Naive thymus-derived CD4-positive, alpha-beta T cell (primary cell): ENCODE results near the gene EMX1. TPM values are rescaled to one million over a fixed set of nuclear protein-coding genes. Genes with fewer than 3 reads are reported as not detected.
"Not testable (repeated sequence)": the region's sequence is repeated elsewhere in the genome, so short reads cannot be mapped to it uniquely, and the experiment has no call there.

Source experiments
- ATAC-seq: fragments of 150-1000 bp; cut with Tn5 transposase; 2 replicates; pipeline ENCODE4 v1.10.0; 2021; ENCODE audit warnings: mild to moderate bottlenecking, moderate library complexity
- CTCF ChIA-PET: fragments of 350-600 bp; sonication (Branson Sonifier 250); formaldehyde crosslinking; loops from one replicate; lab custom pipeline; 2021; ENCODE audit warnings: antibody characterized with exemption; lab: Charles Lee
- POLR2A ChIA-PET: fragments of 350-600 bp; sonication (Branson Sonifier 250); formaldehyde crosslinking; loops from one replicate; lab custom pipeline; 2021; ENCODE audit warnings: antibody characterized with exemption, inconsistent platforms; lab: Charles Lee
- DNase-seq, 9 donors: peaks; one replicate each; pipeline versions ENCODE4 v3.0.0 to v3.0.0-alpha.2; 2020 to 2022; ENCODE audit warnings: mixed read lengths in 1 of 9
- H3K27ac ChIP-seq: one replicate; pipeline ENCODE4 v1.7.0; 2013; ENCODE audit warnings: mild to moderate bottlenecking, low read depth, low read length, moderate library complexity
- H3K27me3 ChIP-seq, 2 donors: one replicate each; pipeline ENCODE4 v1.7.0; 2013; ENCODE audit warnings: low read length in 2 of 2, mild to moderate bottlenecking in 2 of 2, moderate library complexity in 2 of 2; ENCODE audit not compliant: control insufficient read depth in 2 of 2, insufficient read depth in 2 of 2
- H3K36me3 ChIP-seq, 3 experiments: 1 replicate in 2 of 3; 2 replicates in 1 of 3; pipeline ENCODE4 v1.7.0; 2013; ENCODE audit warnings: low read length in 3 of 3, mild to moderate bottlenecking in 3 of 3, moderate library complexity in 1 of 3; ENCODE audit not compliant: insufficient read depth in 3 of 3, control insufficient read depth in 2 of 3
- H3K4me1 ChIP-seq, 2 donors: one replicate each; pipeline ENCODE4 v1.7.0; 2013; ENCODE audit warnings: low read length in 2 of 2, mild to moderate bottlenecking in 2 of 2, moderate library complexity in 1 of 2; ENCODE audit not compliant: control insufficient read depth in 2 of 2, insufficient read depth in 2 of 2
- H3K4me3 ChIP-seq: 2 replicates; pipeline ENCODE4 v1.7.0; 2013; ENCODE audit warnings: mild to moderate bottlenecking, low read length
- H3K9me3 ChIP-seq, 3 experiments: 1 replicate in 2 of 3; 2 replicates in 1 of 3; pipeline ENCODE4 v1.7.0; 2013; ENCODE audit warnings: low read length in 3 of 3; ENCODE audit not compliant: control insufficient read depth in 2 of 3
- H3K27ac Mint-ChIP-seq, 9 donors: one replicate each; pipeline ENCODE4 v1.8.0; 2020 to 2022; ENCODE audit warnings: mixed read lengths in 9 of 9, mild to moderate bottlenecking in 8 of 9, moderate library complexity in 5 of 9, inconsistent platforms in 2 of 9
- H3K27me3 Mint-ChIP-seq, 5 donors: one replicate each; pipeline ENCODE4 v1.8.0; 2021 to 2022; ENCODE audit warnings: mixed read lengths in 5 of 5, mild to moderate bottlenecking in 1 of 5
- H3K36me3 Mint-ChIP-seq, 5 donors: one replicate each; pipeline ENCODE4 v1.8.0; 2020 to 2022; ENCODE audit warnings: mixed read lengths in 5 of 5, mild to moderate bottlenecking in 3 of 5, inconsistent platforms in 1 of 5
- H3K4me1 Mint-ChIP-seq, 7 donors: one replicate each; pipeline ENCODE4 v1.8.0; 2020 to 2022; ENCODE audit warnings: mixed read lengths in 7 of 7, mild to moderate bottlenecking in 3 of 7, inconsistent platforms in 1 of 7
- H3K4me3 Mint-ChIP-seq, 10 donors: one replicate each; pipeline ENCODE4 v1.8.0; 2020 to 2022; ENCODE audit warnings: mild to moderate bottlenecking in 10 of 10, mixed read lengths in 10 of 10, moderate library complexity in 6 of 10, inconsistent platforms in 2 of 10
- H3K9me3 Mint-ChIP-seq, 11 donors: one replicate each; pipeline ENCODE4 v1.8.0; 2020 to 2022; ENCODE audit warnings: mixed read lengths in 11 of 11, mild to moderate bottlenecking in 4 of 11, inconsistent platforms in 1 of 11, moderate library complexity in 1 of 11
- intact Hi-C, 2 donors: fragments of 100-400 bp; cut with micrococcal nuclease; formaldehyde crosslinking; loops; one replicate each; pipeline ENCODE4 v1.15.1; 2023
- polyA plus RNA-seq, 2 donors: library from polyadenylated mRNA; unstranded; fragments of 300-500 nt; fragmentation: Illumina TruSeq; gene quantifications; one replicate each; pipeline ENCODE4 v1.2.3, GENCODE V29; 2021
- total RNA-seq, 6 experiments: library from RNA in 5 of 6; stranded (reverse) in 5 of 6; gene quantifications; 1 replicate in 5 of 6; 2 replicates in 1 of 6; pipeline ENCODE4 v1.2.3 and lab custom pipeline; 2021 to 2026

EMX1 gene
- total and polyA plus RNA-seq, 7 experiments from 2014 or later = not detected

DNA sequence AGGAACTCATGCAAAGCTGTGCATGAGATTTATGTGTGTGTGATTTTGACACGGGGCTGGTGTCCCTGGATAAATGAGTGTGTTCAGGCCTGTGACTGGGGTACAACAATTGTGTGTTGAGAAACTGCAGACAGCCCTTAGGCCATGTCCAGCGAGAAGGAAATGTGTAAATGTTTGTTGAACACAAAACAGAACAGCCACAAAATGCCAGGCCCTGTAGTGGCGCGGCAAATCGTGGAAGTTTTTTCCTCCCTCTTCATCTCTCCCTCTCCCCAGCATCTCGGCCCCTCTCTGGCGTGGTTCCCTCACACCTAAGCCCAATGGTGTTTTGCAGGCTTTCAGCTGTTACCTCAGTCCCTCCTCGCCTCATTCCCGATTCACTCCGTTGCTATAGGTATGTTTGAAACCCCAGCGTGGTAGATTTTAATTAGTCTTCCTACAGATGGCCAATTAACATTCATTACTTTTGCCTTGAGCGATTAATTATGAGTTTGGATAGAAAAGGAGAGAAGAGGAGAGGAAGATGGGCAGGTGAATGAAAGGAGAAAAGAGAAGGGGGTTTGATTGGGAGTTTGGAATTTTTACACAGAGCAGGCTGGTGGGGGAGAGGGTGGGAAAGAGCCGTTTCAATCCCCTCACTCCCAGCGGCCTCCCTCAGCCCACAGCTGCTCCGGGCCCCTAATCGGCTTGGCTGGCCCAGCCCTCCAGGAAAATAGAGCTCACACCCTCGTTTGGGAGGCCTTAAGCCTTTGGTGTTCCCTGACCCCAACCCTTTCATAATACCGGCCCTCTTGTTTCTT is 19.3 kb upstream of the EMX1 start:
- Mint-ChIP-seq H3K4me3 (no peak overlapping the region), H3K36me3 (no peaks in the 10 kb centered on the region), H3K9me3 (peaks cover 0 to 1% (median 0%) of the 10 kb centered on the region in 11 donors), H3K27me3 (peaks cover 39 to 76% (median 59%) of the 10 kb centered on the region in 5 donors), H3K4me1 (peaks cover 0 to 7% (median 0%) of the 10 kb centered on the region in 7 donors), H3K27ac (no peak overlapping the region)
- ATAC-seq = no peak
- H3K9me3 ChIP-seq = no peaks in the 10 kb centered on the region
- H3K27me3 ChIP-seq = no peaks in the 10 kb centered on the region
- H3K36me3 ChIP-seq = no peaks in the 10 kb centered on the region
- intact Hi-C loops = no loop called here
- no peak overlapping the region for H3K27ac ChIP-seq
- no peak for DNase-seq
- ChIA-PET CTCF (interaction anchor here (0.8 to 1.1 kb wide), 2 partner anchors 279 to 284 kb away, joined by 3 read pairs; no protein-coding TSS in a partner anchor), POLR2A (no interaction called here)
- no peaks in the 10 kb centered on the region for H3K4me1 ChIP-seq
- no peak overlapping the region for H3K4me3 ChIP-seq

DNA sequence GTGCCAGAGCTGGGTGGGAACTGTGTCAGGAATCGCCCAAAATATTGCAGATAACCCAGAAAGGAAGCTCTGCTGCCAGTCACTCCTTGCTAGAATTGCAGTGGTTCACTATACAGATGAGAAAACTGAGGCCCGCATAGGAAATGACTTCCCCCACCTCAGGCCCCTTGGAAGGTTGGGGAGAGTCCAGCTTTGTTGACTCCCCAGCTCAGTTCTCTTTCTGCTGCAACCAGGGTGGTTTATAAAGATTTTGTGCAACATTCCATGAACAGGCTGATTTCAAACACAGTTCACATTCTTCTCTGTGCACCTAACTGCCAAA is 18.8 kb upstream of the EMX1 start:
- intact Hi-C loops = no loop called here
- no peak overlapping the region for H3K27ac ChIP-seq
- DNase-seq = no peak
- Mint-ChIP-seq H3K9me3 (peaks cover 0 to 1% (median 0%) of the 10 kb centered on the region in 11 donors), H3K4me3 (no peak overlapping the region), H3K27ac (no peak overlapping the region), H3K27me3 (peaks cover 39 to 79% (median 65%) of the 10 kb centered on the region in 5 donors), H3K4me1 (peaks cover 0 to 7% (median 0%) of the 10 kb centered on the region in 7 donors), H3K36me3 (no peaks in the 10 kb centered on the region)
- no peaks in the 10 kb centered on the region for H3K9me3 ChIP-seq
- ATAC-seq = no peak
- H3K27me3 ChIP-seq = no peaks in the 10 kb centered on the region
- ChIA-PET POLR2A (no interaction called here), CTCF (interaction anchor here (0.8 to 1.1 kb wide), 2 partner anchors 279 to 284 kb away, joined by 3 read pairs; no protein-coding TSS in a partner anchor)
- H3K4me3 ChIP-seq = no peak overlapping the region
- H3K4me1 ChIP-seq = no peaks in the 10 kb centered on the region
- no peaks in the 10 kb centered on the region for H3K36me3 ChIP-seq

DNA sequence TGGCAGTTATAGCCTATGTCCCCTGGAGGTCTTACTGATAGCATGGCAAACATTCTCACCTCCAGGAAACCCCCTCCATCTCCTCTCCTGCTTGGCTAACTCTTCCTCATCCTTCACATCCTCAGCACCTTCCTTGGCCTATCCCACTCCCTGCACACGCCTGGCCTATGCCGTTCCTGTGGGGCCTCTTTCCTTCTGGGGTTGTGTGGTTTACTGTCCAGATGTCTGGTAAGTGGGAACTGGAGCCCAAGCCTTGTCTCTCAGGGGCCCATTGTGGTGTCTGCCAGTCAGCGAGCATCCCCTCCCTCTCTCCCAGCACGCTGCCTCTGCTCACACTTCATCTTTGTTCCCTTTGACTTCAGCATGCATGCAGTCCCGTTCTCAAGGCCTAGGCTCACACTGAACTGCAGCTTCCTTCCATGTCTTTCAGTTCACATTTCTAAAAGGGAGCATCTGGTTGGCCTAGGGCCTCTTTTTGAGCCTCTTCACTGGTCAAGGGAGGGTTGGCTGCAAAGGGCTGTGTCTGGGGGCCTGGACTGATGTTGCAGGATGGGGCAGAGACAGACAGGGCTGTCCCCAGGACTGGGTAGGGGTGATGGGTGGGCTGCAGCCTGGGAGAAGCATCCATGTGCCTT is 17.0 kb upstream of the EMX1 start:
- no peak for ATAC-seq
- Histone ChIP-seq H3K4me1 (no peaks in the 10 kb centered on the region), H3K9me3 (no peaks in the 10 kb centered on the region), H3K27ac (no peak overlapping the region), H3K27me3 (no peaks in the 10 kb centered on the region), H3K36me3 (no peaks in the 10 kb centered on the region), H3K4me3 (no peak overlapping the region)
- intact Hi-C loops = no loop called here
- ChIA-PET POLR2A (no interaction called here), CTCF (no interaction called here)
- Mint-ChIP-seq H3K4me3 (no peak overlapping the region), H3K36me3 (no peaks in the 10 kb centered on the region), H3K27ac (no peak overlapping the region), H3K9me3 (peaks cover 0 to 1% (median 0%) of the 10 kb centered on the region in 11 donors), H3K4me1 (peaks cover 0 to 6% (median 0%) of the 10 kb centered on the region in 7 donors), H3K27me3 (peaks cover 31 to 73% (median 63%) of the 10 kb centered on the region in 5 donors)
- DNase-seq = no peak

DNA sequence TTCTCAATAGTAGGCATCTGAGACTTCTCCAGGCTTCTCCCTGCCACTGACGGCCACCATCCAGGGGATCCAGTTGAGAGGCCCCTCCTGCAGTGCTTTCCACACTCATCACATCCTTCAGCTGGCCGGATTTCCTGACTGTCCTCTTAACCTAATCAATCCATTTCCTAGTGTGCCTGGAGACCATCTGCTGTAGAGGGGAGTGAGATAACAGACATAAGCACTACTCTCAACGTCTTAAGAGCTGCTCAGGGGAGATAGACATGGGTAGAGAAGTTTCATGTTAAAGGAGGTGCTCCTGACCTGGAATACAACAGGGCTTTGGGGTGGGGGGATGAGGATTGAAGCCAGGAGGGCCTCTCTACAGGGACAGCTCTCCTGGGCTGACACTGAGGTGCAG is 15.9 kb upstream of the EMX1 start:
- H3K36me3 Mint-ChIP-seq = no peaks in the 10 kb centered on the region
- H3K27me3 Mint-ChIP-seq = peaks cover 35 to 76% (median 63%) of the 10 kb centered on the region in 5 donors
- CTCF ChIA-PET = no interaction called here
- peaks cover 0 to 4% (median 0%) of the 10 kb centered on the region in 11 donors for H3K9me3 Mint-ChIP-seq
- no peak overlapping the region for H3K4me3 Mint-ChIP-seq
- H3K27me3 ChIP-seq = no peaks in the 10 kb centered on the region
- no peak overlapping the region for H3K27ac Mint-ChIP-seq
- DNase-seq (no peak), ATAC-seq (no peak)
- H3K4me1 ChIP-seq = no peaks in the 10 kb centered on the region
- no peaks in the 10 kb centered on the region for H3K36me3 ChIP-seq
- POLR2A ChIA-PET = no interaction called here
- no peak overlapping the region for H3K27ac ChIP-seq
- no peaks in the 10 kb centered on the region for H3K9me3 ChIP-seq
- no peaks in the 10 kb centered on the region for H3K4me1 Mint-ChIP-seq
- H3K4me3 ChIP-seq = no peak overlapping the region
- intact Hi-C loops = no loop called here

GRCh38 chr2:72907369-72907768 is 9.9 kb upstream of the EMX1 start:
- H3K4me1 ChIP-seq, ATAC-seq, H3K27ac Mint-ChIP-seq, POLR2A ChIA-PET, H3K27me3 ChIP-seq, CTCF ChIA-PET, H3K27ac ChIP-seq, H3K36me3 ChIP-seq, H3K9me3 Mint-ChIP-seq, H3K4me3 Mint-ChIP-seq, H3K36me3 Mint-ChIP-seq, H3K4me1 Mint-ChIP-seq, DNase-seq, H3K4me3 ChIP-seq, intact Hi-C loops, H3K9me3 ChIP-seq: not testable (repeated sequence)
- peaks cover 59 to 86% (median 64%) of the 10 kb centered on the region in 5 donors for H3K27me3 Mint-ChIP-seq

- no peak overlapping the region for H3K4me3 Mint-ChIP-seq
- ATAC-seq (no peak), DNase-seq (no peak)
- Histone ChIP-seq H3K4me1 (no peaks in the 10 kb centered on the region), H3K36me3 (no peaks in the 10 kb centered on the region), H3K4me3 (no peak overlapping the region), H3K27ac (no peak overlapping the region), H3K9me3 (no peaks in the 10 kb centered on the region), H3K27me3 (peaks cover 7 to 10% of the 10 kb centered on the region in 2 donors)
- H3K27me3 Mint-ChIP-seq = peaks cover 65 to 83% (median 74%) of the 10 kb centered on the region in 5 donors
- intact Hi-C loops = no loop called here
- POLR2A ChIA-PET = no interaction called here
- H3K36me3 Mint-ChIP-seq = peaks cover 0 to 5% (median 0%) of the 10 kb centered on the region in 5 donors
- no peak overlapping the region for H3K27ac Mint-ChIP-seq
- CTCF ChIA-PET = no interaction called here
- peaks cover 0 to 5% (median 0%) of the 10 kb centered on the region in 11 donors for H3K9me3 Mint-ChIP-seq
- peaks cover 0 to 3% (median 0%) of the 10 kb centered on the region in 7 donors for H3K4me1 Mint-ChIP-seq
Observed at GRCh38 chr2:72908741-72909140, 8.6 kb upstream of the EMX1 start.
